ENCODE results near the gene MIER2.

MIER2 gene

GRCh38 chr19:315811-316210, 28.8 kb downstream of the MIER2 start:
- Histone ChIP-seq H3K27me3 (ENCODE audit: control insufficient read depth in 1 of 2, insufficient read depth in 2 of 2, low read length in 2 of 2) (no peaks in the 10 kb centered on the region), H3K9me3 (ENCODE audit: control insufficient read depth in 2 of 2, low read length in 2 of 2) (no peaks in the 10 kb centered on the region), H3K9ac (ENCODE audit: low read length in 2 of 2) (no peak overlapping the region), H3K4me1 (ENCODE audit: control insufficient read depth, insufficient read depth, low read length) (no peaks in the 10 kb centered on the region), H3K4me3 (ENCODE audit: low read length in 2 of 2) (no peak overlapping the region), H3K36me3 (ENCODE audit: control insufficient read depth in 2 of 2, insufficient read depth in 2 of 2, low read length in 2 of 2) (peaks cover 16 to 26% of the 10 kb centered on the region in 2 donors), H3K27ac (ENCODE audit: low read length) (no peak overlapping the region)

DNA sequence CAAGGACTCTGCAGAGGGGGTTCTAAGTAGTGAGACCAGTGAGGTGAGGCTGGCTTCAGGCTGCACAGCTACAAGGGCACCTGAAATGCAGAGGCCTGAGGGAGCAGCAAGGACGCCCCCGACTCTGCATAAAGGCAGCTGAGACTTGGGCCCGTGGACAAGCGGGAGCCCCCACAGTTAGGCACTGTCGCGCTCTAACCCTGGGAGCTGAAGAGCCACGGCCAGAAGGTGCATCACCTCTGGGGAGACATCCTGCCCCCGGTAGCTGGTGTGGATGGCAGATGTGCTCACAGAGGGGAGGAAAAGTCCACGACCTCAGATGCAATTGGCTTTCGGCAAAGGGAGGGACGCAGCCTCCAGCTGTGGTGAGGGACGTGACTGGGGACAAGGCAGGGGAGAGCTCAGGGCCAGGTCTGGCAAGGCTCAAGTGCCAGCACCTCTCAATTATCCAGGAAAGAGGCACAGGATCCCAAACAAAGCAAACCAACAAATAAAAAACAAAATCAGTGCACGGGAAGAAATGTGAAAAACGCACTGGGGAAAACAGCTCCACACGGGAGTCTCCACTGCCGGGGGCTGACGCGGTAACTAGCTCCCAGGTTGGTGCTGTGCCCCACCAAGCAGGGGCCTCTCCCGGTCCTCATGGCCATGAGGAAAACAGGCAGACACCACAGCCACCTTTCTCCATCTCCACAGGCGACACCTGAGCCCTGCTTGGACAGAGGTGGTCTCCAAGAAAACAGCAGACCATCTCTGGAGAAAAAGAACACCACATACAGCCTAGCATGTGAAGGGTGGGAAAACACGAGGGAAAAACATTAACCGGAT, 30.4 kb downstream of the MIER2 start:
- Histone ChIP-seq H3K9me3 (ENCODE audit: control insufficient read depth in 2 of 2, low read length in 2 of 2) (no peaks in the 10 kb centered on the region), H3K4me3 (ENCODE audit: low read length in 2 of 2) (no peak overlapping the region), H3K27ac (ENCODE audit: low read length) (no peak overlapping the region)

DNA sequence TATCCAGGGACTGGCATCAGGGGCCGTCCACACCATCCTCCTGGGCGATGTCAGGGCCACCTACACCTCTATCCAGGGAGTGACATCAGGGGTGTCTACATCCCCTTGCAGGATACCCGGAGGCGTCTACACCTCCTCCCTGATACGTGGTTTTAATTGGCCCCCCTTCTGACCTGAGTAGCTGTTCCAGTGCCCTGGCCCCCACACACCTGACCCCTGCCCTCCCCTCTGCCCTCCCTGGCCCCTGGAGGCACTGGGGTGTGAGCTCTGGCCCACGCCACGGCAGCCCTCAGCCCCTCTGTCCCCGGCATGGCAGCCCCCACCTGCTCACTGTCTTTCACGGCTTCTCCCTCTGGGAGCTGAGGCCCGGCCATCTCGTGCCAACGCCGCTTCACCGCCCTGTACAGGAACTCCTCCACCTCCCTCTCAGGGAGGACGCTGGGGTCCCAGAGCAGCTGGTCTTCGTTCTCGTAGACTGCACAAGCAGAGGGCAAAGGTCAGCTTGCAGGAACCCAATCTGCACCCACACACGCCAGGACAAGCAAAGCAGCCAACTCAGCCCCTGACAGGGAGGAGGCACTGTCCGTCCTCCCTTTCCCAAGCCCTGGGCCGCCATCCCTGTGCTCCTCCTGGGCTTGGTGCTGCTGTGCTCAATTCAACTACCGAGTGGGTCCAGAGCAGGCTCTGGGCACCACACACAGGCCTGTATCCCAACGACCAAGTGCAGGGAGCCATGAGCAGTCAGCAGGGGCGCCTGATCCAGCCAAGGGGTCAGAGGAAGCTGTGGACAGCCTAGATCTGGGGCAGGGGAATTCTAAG, 31.2 kb downstream of the MIER2 start:
- Histone ChIP-seq H3K4me3 (ENCODE audit: low read length in 2 of 2) (no peak overlapping the region), H3K27ac (ENCODE audit: low read length) (no peak overlapping the region), H3K27me3 (ENCODE audit: control insufficient read depth in 1 of 2, insufficient read depth in 2 of 2, low read length in 2 of 2) (no peaks in the 10 kb centered on the region), H3K36me3 (ENCODE audit: control insufficient read depth in 2 of 2, insufficient read depth in 2 of 2, low read length in 2 of 2) (peaks cover 16 to 24% of the 10 kb centered on the region in 2 donors), H3K4me1 (ENCODE audit: control insufficient read depth, insufficient read depth, low read length) (peaks cover 11% of the 10 kb centered on the region), H3K9ac (ENCODE audit: low read length in 2 of 2) (no peak overlapping the region), H3K9me3 (ENCODE audit: control insufficient read depth in 2 of 2, low read length in 2 of 2) (no peaks in the 10 kb centered on the region)

More for the DNA sequence above, 30.4 kb downstream of the MIER2 start:
- no peaks in the 10 kb centered on the region for H3K27me3 ChIP-seq (ENCODE audit: control insufficient read depth in 1 of 2, insufficient read depth in 2 of 2, low read length in 2 of 2)
- H3K4me1 ChIP-seq (ENCODE audit: control insufficient read depth, insufficient read depth, low read length), result peaks cover 8% of the 10 kb centered on the region
- no peak overlapping the region for H3K9ac ChIP-seq (ENCODE audit: low read length in 2 of 2)
- H3K36me3 ChIP-seq (ENCODE audit: control insufficient read depth in 2 of 2, insufficient read depth in 2 of 2, low read length in 2 of 2), result peaks cover 16 to 23% of the 10 kb centered on the region in 2 donors

GRCh38 chr19:311813-312261, 32.8 kb downstream of the MIER2 start:
- no peak overlapping the region for H3K27ac ChIP-seq (ENCODE audit: low read length)
- peaks cover 11% of the 10 kb centered on the region for H3K4me1 ChIP-seq (ENCODE audit: control insufficient read depth, insufficient read depth, low read length)
- no peaks in the 10 kb centered on the region for H3K9me3 ChIP-seq (ENCODE audit: control insufficient read depth in 2 of 2, low read length in 2 of 2)
- peaks cover 16 to 32% of the 10 kb centered on the region in 2 donors for H3K36me3 ChIP-seq (ENCODE audit: control insufficient read depth in 2 of 2, insufficient read depth in 2 of 2, low read length in 2 of 2)
- peak overlapping the region in 1 of 2 donors; percentile 66 for H3K4me3 ChIP-seq (ENCODE audit: low read length in 2 of 2)
- H3K27me3 ChIP-seq (ENCODE audit: control insufficient read depth in 1 of 2, insufficient read depth in 2 of 2, low read length in 2 of 2), result no peaks in the 10 kb centered on the region
- no peak overlapping the region for H3K9ac ChIP-seq (ENCODE audit: low read length in 2 of 2)

DNA sequence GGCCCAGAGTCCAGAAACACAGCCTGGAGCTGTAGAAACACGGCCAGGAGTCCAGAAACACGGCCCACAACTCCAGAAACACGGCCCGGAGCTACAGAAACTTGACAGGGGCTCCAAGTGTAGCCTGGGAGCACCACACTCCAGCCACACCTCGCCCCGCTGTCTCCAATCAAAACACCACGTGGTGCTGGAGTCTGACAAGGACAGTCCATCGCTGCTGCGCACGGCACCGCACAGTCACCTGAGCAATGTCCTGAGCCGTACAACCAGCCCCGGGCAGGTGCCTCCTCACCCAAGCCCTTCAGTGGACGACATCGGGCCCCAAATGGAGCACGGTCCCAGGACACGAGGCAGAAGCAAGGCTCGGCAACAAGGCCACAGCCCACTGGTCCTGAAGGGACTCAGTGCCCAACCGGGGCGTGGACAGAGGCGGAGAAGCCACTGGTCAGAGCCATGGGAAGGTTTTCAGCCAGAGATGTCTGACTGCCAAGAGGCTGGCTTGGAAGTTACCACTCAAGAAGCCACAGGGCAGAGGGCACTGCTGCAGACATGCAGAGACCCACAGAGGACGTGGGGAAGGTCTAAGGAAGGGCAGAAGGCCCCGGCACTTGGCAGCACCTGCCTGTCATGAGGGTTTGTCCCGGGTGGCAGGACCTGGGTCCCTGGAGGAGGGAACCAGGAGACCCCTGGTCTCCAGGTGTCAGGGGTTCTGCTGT, 33.7 kb downstream of the MIER2 start:
- Histone ChIP-seq H3K36me3 (ENCODE audit: control insufficient read depth in 2 of 2, insufficient read depth in 2 of 2, low read length in 2 of 2) (peaks cover 16 to 36% of the 10 kb centered on the region in 2 donors), H3K4me1 (ENCODE audit: control insufficient read depth, insufficient read depth, low read length) (peaks cover 11% of the 10 kb centered on the region), H3K9me3 (ENCODE audit: control insufficient read depth in 2 of 2, low read length in 2 of 2) (no peaks in the 10 kb centered on the region), H3K27ac (ENCODE audit: low read length) (no peak overlapping the region), H3K9ac (ENCODE audit: low read length in 2 of 2) (peak overlapping the region in 1 of 2 donors; percentile 32), H3K4me3 (ENCODE audit: low read length in 2 of 2) (peak overlapping the region in 1 of 2 donors; percentile 66), H3K27me3 (ENCODE audit: control insufficient read depth in 1 of 2, insufficient read depth in 2 of 2, low read length in 2 of 2) (no peaks in the 10 kb centered on the region)

GRCh38 chr19:310141-310651, 34.4 kb downstream of the MIER2 start:
- Histone ChIP-seq H3K27ac (ENCODE audit: low read length) (no peak overlapping the region), H3K4me3 (ENCODE audit: low read length in 2 of 2) (peak overlapping the region; percentile 51 to 66), H3K9ac (ENCODE audit: low read length in 2 of 2) (peak overlapping the region in 1 of 2 donors; percentile 31), H3K9me3 (ENCODE audit: control insufficient read depth in 2 of 2, low read length in 2 of 2) (no peaks in the 10 kb centered on the region), H3K4me1 (ENCODE audit: control insufficient read depth, insufficient read depth, low read length) (peaks cover 11% of the 10 kb centered on the region), H3K36me3 (ENCODE audit: control insufficient read depth in 2 of 2, insufficient read depth in 2 of 2, low read length in 2 of 2) (peaks cover 20 to 33% of the 10 kb centered on the region in 2 donors), H3K27me3 (ENCODE audit: control insufficient read depth in 1 of 2, insufficient read depth in 2 of 2, low read length in 2 of 2) (no peaks in the 10 kb centered on the region)

GRCh38 chr19:309206-309565, 35.4 kb downstream of the MIER2 start:
- no peaks in the 10 kb centered on the region for H3K9me3 ChIP-seq (ENCODE audit: control insufficient read depth in 2 of 2, low read length in 2 of 2)
- H3K9ac ChIP-seq (ENCODE audit: low read length in 2 of 2), result no peak overlapping the region
- H3K36me3 ChIP-seq (ENCODE audit: control insufficient read depth in 2 of 2, insufficient read depth in 2 of 2, low read length in 2 of 2), result peaks cover 13 to 32% of the 10 kb centered on the region in 2 donors
- H3K27me3 ChIP-seq (ENCODE audit: control insufficient read depth in 1 of 2, insufficient read depth in 2 of 2, low read length in 2 of 2), result no peaks in the 10 kb centered on the region
- H3K4me3 ChIP-seq (ENCODE audit: low read length in 2 of 2), result peak overlapping the region in 1 of 2 donors; percentile 29
- no peak overlapping the region for H3K27ac ChIP-seq (ENCODE audit: low read length)
- peaks cover 11% of the 10 kb centered on the region for H3K4me1 ChIP-seq (ENCODE audit: control insufficient read depth, insufficient read depth, low read length)

GRCh38 chr19:308471-309205, 36.0 kb downstream of the MIER2 start:
- no peak overlapping the region for H3K9ac ChIP-seq (ENCODE audit: low read length in 2 of 2)
- H3K9me3 ChIP-seq (ENCODE audit: control insufficient read depth in 2 of 2, low read length in 2 of 2), result no peaks in the 10 kb centered on the region
- H3K27me3 ChIP-seq (ENCODE audit: control insufficient read depth in 1 of 2, insufficient read depth in 2 of 2, low read length in 2 of 2), result no peaks in the 10 kb centered on the region
- peaks cover 11% of the 10 kb centered on the region for H3K4me1 ChIP-seq (ENCODE audit: control insufficient read depth, insufficient read depth, low read length)
- peak overlapping the region in 1 of 2 donors; percentile 29 for H3K4me3 ChIP-seq (ENCODE audit: low read length in 2 of 2)
- H3K36me3 ChIP-seq (ENCODE audit: control insufficient read depth in 2 of 2, insufficient read depth in 2 of 2, low read length in 2 of 2), result peaks cover 12 to 28% of the 10 kb centered on the region in 2 donors
- no peak overlapping the region for H3K27ac ChIP-seq (ENCODE audit: low read length)

GRCh38 chr19:307793-308420, 36.7 kb downstream of the MIER2 start:
- Histone ChIP-seq H3K36me3 (ENCODE audit: control insufficient read depth in 2 of 2, insufficient read depth in 2 of 2, low read length in 2 of 2) (peaks cover 10 to 26% of the 10 kb centered on the region in 2 donors), H3K4me3 (ENCODE audit: low read length in 2 of 2) (no peak overlapping the region), H3K4me1 (ENCODE audit: control insufficient read depth, insufficient read depth, low read length) (peaks cover 11% of the 10 kb centered on the region), H3K27me3 (ENCODE audit: control insufficient read depth in 1 of 2, insufficient read depth in 2 of 2, low read length in 2 of 2) (no peaks in the 10 kb centered on the region), H3K27ac (ENCODE audit: low read length) (no peak overlapping the region), H3K9ac (ENCODE audit: low read length in 2 of 2) (no peak overlapping the region), H3K9me3 (ENCODE audit: control insufficient read depth in 2 of 2, low read length in 2 of 2) (no peaks in the 10 kb centered on the region)

Data from stomach smooth muscle (tissue), 2 donors.